Measurements from ENCODE around the gene MORC2.

The MORC2 gene

GRCh38 chr22:30884211-30885000, 84.2 kb downstream of the MORC2 start:
- DNase-seq, result no peak

GRCh38 chr22:30883586-30884145, 84.9 kb downstream of the MORC2 start:
- DNase-seq, result no peak

GRCh38 chr22:30882974-30883533, 85.5 kb downstream of the MORC2 start:
- DNase-seq, result no peak

- no peak for DNase-seq
These were observed 86.3 kb downstream of the MORC2 start for GRCh38 chr22:30882184-30882717.

GRCh38 chr22:30881361-30882183, 87.0 kb downstream of the MORC2 start:
- no peak for DNase-seq

- no peak for DNase-seq
These were observed 87.7 kb downstream of the MORC2 start for GRCh38 chr22:30880847-30881246.

- no peak for DNase-seq
These were observed 88.4 kb downstream of the MORC2 start for GRCh38 chr22:30880181-30880601.

- no peak for DNase-seq
These were observed 89.2 kb downstream of the MORC2 start for GRCh38 chr22:30879415-30879797.

- peak; percentile 17 for DNase-seq
These were observed 89.8 kb downstream of the MORC2 start for GRCh38 chr22:30878516-30879414.

GRCh38 chr22:30877662-30878515, 90.7 kb downstream of the MORC2 start:
- DNase-seq, result peak; percentile 50

- peak; percentile 82 for DNase-seq
These were observed 91.5 kb downstream of the MORC2 start for GRCh38 chr22:30876915-30877553.

GRCh38 chr22:30876221-30876751, 92.3 kb downstream of the MORC2 start:
- DNase-seq, result no peak

GRCh38 chr22:30875481-30876215, 92.9 kb downstream of the MORC2 start:
- no peak for DNase-seq
